ENCODE measurements around the gene SC5D. TPM values are rescaled to one million over a fixed set of nuclear protein-coding genes. Genes with fewer than 3 reads are reported as not detected.

Gene SC5D
- total RNA-seq, 1 experiment from 2014 or later: 82.5 TPM

DNA sequence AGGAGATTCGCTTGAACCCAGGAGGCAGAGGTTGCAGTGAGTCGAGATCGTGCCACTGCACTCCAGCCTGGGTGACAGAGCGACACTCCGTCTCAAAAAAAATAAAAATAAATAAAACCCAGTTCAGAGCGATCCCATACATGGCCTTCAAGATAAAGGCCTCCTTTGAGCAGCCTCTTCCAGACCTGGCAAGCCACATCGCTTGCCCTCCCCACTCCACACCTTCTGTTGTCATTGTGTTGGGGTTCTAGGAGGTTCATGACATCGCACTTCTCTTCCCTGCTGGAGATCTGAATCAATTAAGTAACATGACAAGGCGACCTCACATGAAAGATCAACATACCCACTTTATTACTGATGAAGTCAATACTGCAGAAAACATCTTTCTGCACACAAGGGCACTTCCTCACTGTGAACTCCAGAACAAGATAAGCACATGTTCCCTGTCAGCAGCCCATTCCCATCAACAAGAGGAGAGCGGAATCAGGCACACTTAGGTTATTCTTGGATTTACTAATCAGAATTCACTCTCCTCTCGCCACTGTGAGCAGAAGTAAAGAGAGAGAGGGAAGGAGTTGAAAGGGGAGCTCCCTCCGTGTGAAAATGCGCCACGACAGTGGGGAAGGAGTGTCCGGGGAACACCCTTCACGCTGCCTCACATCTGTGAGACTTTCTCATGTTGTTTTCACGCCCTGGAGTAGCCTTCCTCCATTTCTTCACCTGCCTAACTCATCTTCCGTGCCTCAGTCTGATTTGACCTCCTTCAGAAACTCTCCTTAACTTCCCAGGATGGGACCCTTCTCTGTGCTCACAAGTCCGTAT, 38.3 kb downstream of the SC5D start:
- Histone ChIP-seq H3K4me3 (ENCODE audit: low read depth, low read length, poor library complexity, severe bottlenecking) (no peak overlapping the region), H3K9me3 (ENCODE audit: low read depth, low read length, poor library complexity, severe bottlenecking) (no peaks in the 10 kb centered on the region), H3K36me3 (ENCODE audit: insufficient read depth, low read length, poor library complexity, severe bottlenecking) (no peaks in the 10 kb centered on the region), H3K27me3 (replicated peaks; ENCODE audit: insufficient read depth, low read depth, low read length, poor library complexity) (peaks cover 44% of the 10 kb centered on the region), H3K27ac (ENCODE audit: low read depth, low read length, poor library complexity, severe bottlenecking) (no peak overlapping the region), H3K4me1 (ENCODE audit: insufficient read depth, low read length, poor library complexity, severe bottlenecking) (no peaks in the 10 kb centered on the region)
- no TSS peak for BruUV-seq (replicated peaks)
- CTCF ChIA-PET: no interaction called here
- intact Hi-C loops (cut with micrococcal nuclease; ENCODE audit: unreplicated experiment): no loop called here
- TF ChIP-seq, protein P1, sequence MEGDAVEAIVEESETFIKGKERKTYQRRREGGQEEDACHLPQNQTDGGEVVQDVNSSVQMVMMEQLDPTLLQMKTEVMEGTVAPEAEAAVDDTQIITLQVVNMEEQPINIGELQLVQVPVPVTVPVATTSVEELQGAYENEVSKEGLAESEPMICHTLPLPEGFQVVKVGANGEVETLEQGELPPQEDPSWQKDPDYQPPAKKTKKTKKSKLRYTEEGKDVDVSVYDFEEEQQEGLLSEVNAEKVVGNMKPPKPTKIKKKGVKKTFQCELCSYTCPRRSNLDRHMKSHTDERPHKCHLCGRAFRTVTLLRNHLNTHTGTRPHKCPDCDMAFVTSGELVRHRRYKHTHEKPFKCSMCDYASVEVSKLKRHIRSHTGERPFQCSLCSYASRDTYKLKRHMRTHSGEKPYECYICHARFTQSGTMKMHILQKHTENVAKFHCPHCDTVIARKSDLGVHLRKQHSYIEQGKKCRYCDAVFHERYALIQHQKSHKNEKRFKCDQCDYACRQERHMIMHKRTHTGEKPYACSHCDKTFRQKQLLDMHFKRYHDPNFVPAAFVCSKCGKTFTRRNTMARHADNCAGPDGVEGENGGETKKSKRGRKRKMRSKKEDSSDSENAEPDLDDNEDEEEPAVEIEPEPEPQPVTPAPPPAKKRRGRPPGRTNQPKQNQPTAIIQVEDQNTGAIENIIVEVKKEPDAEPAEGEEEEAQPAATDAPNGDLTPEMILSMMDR (conservative IDR thresholded peaks at IDR 0.05; ENCODE audit: low read depth, low read length): no peak
- TF ChIP-seq EZH2 (IDR thresholded peaks at IDR 0.05; ENCODE audit: borderline replicate concordance, low read depth, low read length, poor library complexity, severe bottlenecking): no peak
- POLR2A ChIA-PET (ENCODE audit: low non-redundant PET): no interaction called here
- DNase-seq (ENCODE audit: low spot score): no peak

DNA sequence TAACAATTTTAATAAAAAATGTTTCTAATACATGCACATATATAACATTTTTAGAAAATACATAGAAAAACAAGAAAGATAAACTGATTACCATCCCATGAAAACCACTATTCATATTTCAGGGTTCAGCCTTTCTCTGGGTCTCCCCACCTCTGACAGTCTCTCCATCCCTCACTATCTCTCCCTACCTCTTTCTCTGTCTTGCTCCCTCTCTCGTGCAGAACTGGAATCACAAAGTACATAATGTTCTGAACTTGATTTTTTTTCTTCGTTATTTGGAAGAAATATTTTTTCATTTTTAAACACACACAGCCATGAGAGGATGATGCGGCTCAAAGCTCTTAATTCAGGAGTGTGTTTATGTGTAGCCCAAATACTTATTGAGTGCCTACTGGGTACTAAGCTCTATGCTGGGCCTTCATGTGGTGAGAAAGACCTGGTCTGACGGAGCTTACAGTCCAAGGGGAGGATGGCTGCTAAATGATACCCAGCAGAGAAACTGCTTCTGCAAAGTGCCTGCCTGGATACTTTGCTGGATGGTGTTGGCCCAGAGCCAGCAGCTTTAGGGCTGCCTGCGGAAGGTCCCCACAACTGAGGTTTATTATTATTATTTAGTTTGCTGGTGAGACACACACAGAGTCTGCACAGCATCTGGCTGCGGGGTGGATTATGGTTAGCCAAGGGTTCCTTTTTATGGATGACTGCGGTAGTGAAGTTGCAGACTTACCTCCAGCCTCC, 42.6 kb downstream of the SC5D start:
- Histone ChIP-seq H3K36me3 (ENCODE audit: insufficient read depth, low read length, poor library complexity, severe bottlenecking) (no peaks in the 10 kb centered on the region), H3K27me3 (replicated peaks; ENCODE audit: insufficient read depth, low read depth, low read length, poor library complexity) (peaks cover 42% of the 10 kb centered on the region), H3K4me1 (ENCODE audit: insufficient read depth, low read length, poor library complexity, severe bottlenecking) (no peaks in the 10 kb centered on the region), H3K9me3 (ENCODE audit: low read depth, low read length, poor library complexity, severe bottlenecking) (no peaks in the 10 kb centered on the region), H3K27ac (ENCODE audit: low read depth, low read length, poor library complexity, severe bottlenecking) (no peak overlapping the region), H3K4me3 (ENCODE audit: low read depth, low read length, poor library complexity, severe bottlenecking) (no peak overlapping the region)
- no TSS peak for BruUV-seq (replicated peaks)
- intact Hi-C loops (cut with micrococcal nuclease; ENCODE audit: unreplicated experiment): no loop called here
- CTCF ChIA-PET: no interaction called here
- DNase-seq (ENCODE audit: low spot score): peak; percentile 18
- POLR2A ChIA-PET (ENCODE audit: low non-redundant PET): no interaction called here
- TF ChIP-seq, protein P1 (conservative IDR thresholded peaks at IDR 0.05; ENCODE audit: low read depth, low read length): peak; percentile 40; the same call in 1 of the 2 replicates
- TF ChIP-seq EZH2 (IDR thresholded peaks at IDR 0.05; ENCODE audit: borderline replicate concordance, low read depth, low read length, poor library complexity, severe bottlenecking): no peak

DNA sequence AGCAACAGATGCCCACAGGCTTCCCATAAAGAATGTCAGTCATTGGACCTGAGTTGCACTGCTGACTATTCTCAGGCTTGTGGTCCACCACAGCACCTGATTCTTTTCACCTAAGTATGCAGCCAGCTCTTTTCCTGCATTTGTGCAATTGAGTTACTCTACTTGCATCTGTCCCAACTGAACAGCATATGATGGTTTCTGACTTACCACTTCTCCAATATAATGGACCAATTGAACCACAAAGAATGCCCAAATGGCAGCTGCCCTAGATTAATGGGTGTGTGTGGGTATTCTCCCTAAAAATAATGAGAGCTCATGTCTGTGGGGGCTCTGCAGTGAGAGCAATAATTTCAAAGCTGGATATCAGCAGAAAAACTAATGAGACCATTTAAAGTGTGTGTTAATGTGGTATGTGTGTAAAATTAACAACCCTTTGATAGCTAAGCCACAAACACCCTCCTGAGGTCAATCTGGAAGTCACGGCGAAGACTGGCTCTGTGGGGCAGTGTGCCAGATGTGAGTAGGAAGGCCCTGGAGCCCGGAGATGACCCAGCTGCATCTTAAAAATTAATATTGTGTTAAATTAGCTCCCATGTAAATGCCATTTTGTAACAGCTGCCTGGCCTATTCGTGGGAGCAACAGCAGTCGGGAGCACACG, 43.8 kb downstream of the SC5D start:
- peaks cover 42% of the 10 kb centered on the region for H3K27me3 ChIP-seq (replicated peaks; ENCODE audit: insufficient read depth, low read depth, low read length, poor library complexity)
- BruUV-seq (replicated peaks): no TSS peak
- ChIA-PET POLR2A (ENCODE audit: low non-redundant PET) (no interaction called here), CTCF (interaction anchor here (1.0 to 1.1 kb wide), 2 partner anchors 13 to 255 kb away, joined by 3 read pairs; no protein-coding TSS in a partner anchor)
- DNase-seq (ENCODE audit: low spot score): no peak
- intact Hi-C loops (cut with micrococcal nuclease; ENCODE audit: unreplicated experiment): no loop called here
- H3K27ac ChIP-seq (ENCODE audit: low read depth, low read length, poor library complexity, severe bottlenecking): no peak overlapping the region
- H3K4me3 ChIP-seq (ENCODE audit: low read depth, low read length, poor library complexity, severe bottlenecking): no peak overlapping the region
- H3K4me1 ChIP-seq (ENCODE audit: insufficient read depth, low read length, poor library complexity, severe bottlenecking): no peaks in the 10 kb centered on the region
- H3K9me3 ChIP-seq (ENCODE audit: low read depth, low read length, poor library complexity, severe bottlenecking): no peaks in the 10 kb centered on the region
- H3K36me3 ChIP-seq (ENCODE audit: insufficient read depth, low read length, poor library complexity, severe bottlenecking): no peaks in the 10 kb centered on the region
- TF ChIP-seq, protein P1 (conservative IDR thresholded peaks at IDR 0.05; ENCODE audit: low read depth, low read length): no peak
- TF ChIP-seq EZH2 (IDR thresholded peaks at IDR 0.05; ENCODE audit: borderline replicate concordance, low read depth, low read length, poor library complexity, severe bottlenecking): no peak

All from A673 (cell line).